Left lung (tissue), 10 donors: ENCODE results near the gene SH3PXD2B. TPM values are rescaled to one million over a fixed set of nuclear protein-coding genes. Genes with fewer than 3 reads are reported as not detected.

ENCODE experiments used
- ATAC-seq: fragments of 200-7000 bp; cut with Tn5 transposase; one replicate; pipeline ENCODE4 v1.9.1; 2020; ENCODE audit warnings: moderate library complexity
- DNase-seq, 4 donors: peaks; one replicate each; pipeline ENCODE4 v3.0.0-alpha.2; 2013 to 2020
- H3K27ac ChIP-seq, 2 donors: fragments of 200-600 bp; sonication (generic) in 1 of 2; one replicate each; pipeline versions ENCODE4 v1.5.0 to v1.8.0; 2020 to 2021
- H3K27me3 ChIP-seq, 2 donors: fragments of 200-600 bp; sonication (generic) in 1 of 2; one replicate each; pipeline versions ENCODE4 v1.5.0 to v1.8.0; 2020 to 2021
- H3K36me3 ChIP-seq, 2 donors: fragments of 200-600 bp; sonication (generic) in 1 of 2; one replicate each; pipeline versions ENCODE4 v1.5.0 to v1.8.0; 2020 to 2021
- H3K4me1 ChIP-seq, 2 donors: fragments of 200-600 bp; one replicate each; pipeline ENCODE4 v1.8.0; 2021
- H3K4me3 ChIP-seq, 2 donors: fragments of 200-600 bp; sonication (generic) in 1 of 2; one replicate each; pipeline versions ENCODE4 v1.5.0 to v1.8.0; 2020 to 2021; ENCODE audit warnings: mild to moderate bottlenecking in 1 of 2
- H3K9me3 ChIP-seq, 2 donors: fragments of 200-600 bp; sonication (generic) in 1 of 2; one replicate each; pipeline versions ENCODE4 v1.5.0 to v1.8.0; 2020 to 2021
- CTCF ChIP-seq, 2 donors: fragments of 200-600 bp; sonication (generic) in 1 of 2; IDR thresholded peaks; one replicate each; pipeline versions ENCODE4 v1.5.0 to v1.8.0; 2021; ENCODE audit warnings: antibody characterized with exemption in 2 of 2
- intact Hi-C, 2 donors: fragments of 100-400 bp; cut with DNase I; formaldehyde crosslinking; loops; one replicate each; pipeline versions ENCODE4 v1.11.2 to v1.14.2; 2022
- polyA plus RNA-seq, 6 donors: library from polyadenylated mRNA; unstranded; fragments of 120-200 nt; gene quantifications; one replicate each; pipeline ENCODE4 v1.2.1, GENCODE V29; 2013; ENCODE audit not compliant: insufficient read length in 6 of 6
- total RNA-seq, 2 donors: library from RNA; stranded (reverse); fragmentation: NEBNext Ultra II Directional; extraction: Animal tissue kit (Norgen Biotek cat#: 25700); gene quantifications; one replicate each; pipeline ENCODE4 v1.2.1, GENCODE V29; 2021
- donor health status: DM: no; HTN: yes; CAD: no.
- donor health status: DM: no; HTN: no; CAD: no.

Gene SH3PXD2B
- total and polyA plus RNA-seq, 8 donors: 35.4 to 57.5 (median 43.8) TPM

- no peaks in the 10 kb centered on the region for H3K27me3 ChIP-seq
- H3K27ac ChIP-seq: no peak overlapping the region
- intact Hi-C loops: no loop called here
- no peak for ATAC-seq
- H3K9me3 ChIP-seq: no peaks in the 10 kb centered on the region
- H3K4me3 ChIP-seq: no peak overlapping the region
- no peak for DNase-seq
- H3K36me3 ChIP-seq: peaks cover 0 to 11% of the 10 kb centered on the region in 2 donors
- H3K4me1 ChIP-seq: peaks cover 29 to 69% of the 10 kb centered on the region in 2 donors
- no peak for TF ChIP-seq CTCF (IDR thresholded peaks at IDR 0.05)
Observed at GRCh38 chr5:172424808-172425207, 29.5 kb downstream of the SH3PXD2B start.

GRCh38 chr5:172424111-172424490, 30.2 kb downstream of the SH3PXD2B start:
- H3K4me1 ChIP-seq: peaks cover 30 to 69% of the 10 kb centered on the region in 2 donors
- DNase-seq (no peak), ATAC-seq (no peak)
- no peak for TF ChIP-seq CTCF (IDR thresholded peaks at IDR 0.05)
- H3K36me3 ChIP-seq: peaks cover 0 to 11% of the 10 kb centered on the region in 2 donors
- intact Hi-C loops: no loop called here
- no peaks in the 10 kb centered on the region for H3K9me3 ChIP-seq
- H3K27me3 ChIP-seq: no peaks in the 10 kb centered on the region
- H3K4me3 ChIP-seq: no peak overlapping the region
- H3K27ac ChIP-seq: peak overlapping the region in 1 of 2 donors; percentile 33

GRCh38 chr5:172423379-172424110, 30.8 kb downstream of the SH3PXD2B start:
- no peaks in the 10 kb centered on the region for H3K9me3 ChIP-seq
- H3K27me3 ChIP-seq: no peaks in the 10 kb centered on the region
- peaks cover 0 to 11% of the 10 kb centered on the region in 2 donors for H3K36me3 ChIP-seq
- intact Hi-C loops: no loop called here
- ATAC-seq (no peak), DNase-seq (no peak)
- peaks cover 30 to 69% of the 10 kb centered on the region in 2 donors for H3K4me1 ChIP-seq
- H3K4me3 ChIP-seq: no peak overlapping the region
- no peak overlapping the region for H3K27ac ChIP-seq
- no peak for TF ChIP-seq CTCF (IDR thresholded peaks at IDR 0.05)

GRCh38 chr5:172422255-172422654, 32.1 kb downstream of the SH3PXD2B start:
- H3K4me1 ChIP-seq: peaks cover 40 to 70% of the 10 kb centered on the region in 2 donors
- DNase-seq (no peak), ATAC-seq (no peak)
- no peak overlapping the region for H3K4me3 ChIP-seq
- no peak for TF ChIP-seq CTCF (IDR thresholded peaks at IDR 0.05)
- no peaks in the 10 kb centered on the region for H3K27me3 ChIP-seq
- peaks cover 0 to 11% of the 10 kb centered on the region in 2 donors for H3K36me3 ChIP-seq
- intact Hi-C loops: no loop called here
- no peak overlapping the region for H3K27ac ChIP-seq
- H3K9me3 ChIP-seq: no peaks in the 10 kb centered on the region

GRCh38 chr5:172421020-172421419, 33.3 kb downstream of the SH3PXD2B start:
- Histone ChIP-seq H3K9me3 (no peaks in the 10 kb centered on the region), H3K27ac (peak overlapping the region; percentile 78 to 85), H3K27me3 (no peaks in the 10 kb centered on the region), H3K4me1 (peaks cover 41 to 64% of the 10 kb centered on the region in 2 donors), H3K4me3 (no peak overlapping the region), H3K36me3 (peaks cover 0 to 11% of the 10 kb centered on the region in 2 donors)
- ATAC-seq (no peak), DNase-seq (no peak)
- intact Hi-C loops: no loop called here
- TF ChIP-seq CTCF (IDR thresholded peaks at IDR 0.05): no peak
